ENCODE results near the gene CA5A.

DNA sequence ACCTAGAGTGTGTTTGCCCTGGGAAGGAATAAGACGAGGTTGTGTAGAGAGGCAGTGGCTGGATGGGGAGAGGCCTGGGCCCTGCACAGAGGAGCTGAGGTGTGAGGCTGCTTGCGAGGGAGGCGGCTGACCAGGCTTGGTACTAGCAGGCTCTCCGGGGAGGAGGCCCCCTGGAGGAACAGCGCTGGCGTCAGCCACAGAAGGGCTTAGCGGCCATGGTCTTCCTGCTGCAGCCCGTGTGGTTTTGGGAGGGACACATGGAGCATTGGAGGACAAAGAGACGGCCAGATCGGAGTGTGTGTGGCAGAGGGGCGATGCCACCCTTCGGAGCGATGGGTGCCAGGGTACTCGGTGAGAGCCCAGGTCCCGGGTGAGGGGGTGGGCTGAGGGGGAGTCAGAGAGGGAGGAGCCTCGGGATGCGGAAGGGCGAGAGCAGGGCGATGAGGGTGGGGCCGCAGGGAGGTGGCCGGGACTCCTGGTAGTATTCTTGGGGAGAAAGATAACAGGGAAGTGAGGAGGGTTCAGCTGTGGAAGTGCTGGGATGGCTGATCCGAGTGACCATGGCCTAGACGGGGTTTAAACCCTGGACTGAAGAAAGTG lies 23.2 kb upstream of the CA5A start:
- no peak for TF ChIP-seq POLR2AphosphoS5 (IDR thresholded peaks at IDR 0.05)
- no peak for TF ChIP-seq CTCF (IDR thresholded peaks at IDR 0.05)
- no peak for TF ChIP-seq POLR2A (IDR thresholded peaks at IDR 0.05)
- no peak for TF ChIP-seq EP300 (IDR thresholded peaks at IDR 0.05)

Data from sigmoid colon (tissue), 4 donors.